Stomach (tissue), 9 donors: Measurements from ENCODE around the gene SNCA. TPM values are rescaled to one million over a fixed set of nuclear protein-coding genes. Genes with fewer than 3 reads are reported as not detected.

Source experiments
- DNase-seq, 2 donors: peaks; one replicate each; pipeline versions ENCODE4 v3.0.0 to v3.0.0-alpha.2; 2013 to 2019
- H3K27ac ChIP-seq, 5 donors: fragments of 200-600 bp in 4 of 5; sonication (generic) in 4 of 5; one replicate each; pipeline ENCODE4 v1.5.1; 2013 to 2019; ENCODE audit warnings: mild to moderate bottlenecking in 1 of 5, moderate library complexity in 1 of 5
- H3K27me3 ChIP-seq, 3 donors: fragments of 200-600 bp; sonication (generic); one replicate each; pipeline ENCODE4 v1.5.1; 2017 to 2019; ENCODE audit warnings: mixed run types in 1 of 3
- H3K36me3 ChIP-seq, 4 donors: fragments of 200-600 bp; sonication (generic); 1 replicate in 3 of 4; 2 replicates in 1 of 4; pipeline ENCODE4 v1.5.1; 2016 to 2019
- H3K4me1 ChIP-seq, 4 donors: fragments of 200-600 bp; sonication (generic); one replicate each; pipeline ENCODE4 v1.5.1; 2016 to 2019
- H3K4me3 ChIP-seq, 4 donors: fragments of 200-600 bp; sonication (generic) in 3 of 4; one replicate each; pipeline ENCODE4 v1.5.1; 2016 to 2019; ENCODE audit warnings: mild to moderate bottlenecking in 1 of 4
- H3K9me3 ChIP-seq, 4 donors: fragments of 200-600 bp; sonication (generic); one replicate each; pipeline ENCODE4 v1.5.1; 2016 to 2019
- EP300 ChIP-seq: sonication (generic); formaldehyde crosslinking; IDR thresholded peaks from one replicate; pipeline ENCODE4 v1.6.1; 2017; ENCODE audit warnings: antibody characterized with exemption
- POLR2A ChIP-seq, 4 donors: fragments of 450-650 bp; IDR thresholded peaks; one replicate each; pipeline ENCODE4 v1.6.1; 2016; ENCODE audit warnings: antibody characterized with exemption in 4 of 4, control low read depth in 2 of 4, mild to moderate bottlenecking in 1 of 4, moderate library complexity in 1 of 4
- POLR2AphosphoS5 ChIP-seq, 3 donors: sonication (generic); formaldehyde crosslinking; IDR thresholded peaks; one replicate each; pipeline ENCODE4 v1.6.1; 2016; ENCODE audit warnings: antibody characterized with exemption in 3 of 3
- WGBS, 5 donors: extraction: QIAGEN DNeasy Blood & Tissue Kit in 3 of 5; methylation state at CpG; one replicate each; pipeline versions ENCODE4 v1.1.5 to v1.1.7; 2013 to 2018; 5-methylcytosine and 5-hydroxymethylcytosine counted together
- intact Hi-C: fragments of 100-400 bp; cut with DNase I; formaldehyde crosslinking; loops from one replicate; pipeline ENCODE4 v1.15.1; 2023; ENCODE audit warnings: low total_unique reads
- polyA plus RNA-seq, 3 donors: library from polyadenylated mRNA; stranded (reverse); fragments of 200-250 nt; gene quantifications; one replicate each; pipeline ENCODE4 v1.2.3, GENCODE V29; 2013
- total RNA-seq, 5 donors: library from RNA; depleted of rRNA; stranded (reverse); fragments of >200 nt; gene quantifications; one replicate each; pipeline versions ENCODE4 v1.1.0 to v1.2.3, GENCODE V29; 2014 to 2016
- TF ChIP-seq, protein P1 (sequence below), 7 experiments: fragments of 450-650 bp in 4 of 7; fragments of 200-600 bp in 3 of 7; sonication (generic) in 3 of 7; IDR thresholded peaks; one replicate each; pipeline ENCODE4 v1.5.1; 2016 to 2019; ENCODE audit warnings: antibody characterized with exemption in 7 of 7, control low read depth in 2 of 7, mild to moderate bottlenecking in 1 of 7
- donor health status: healthy with polysubstance abuse.
- donor health status: Bipolar disorder and iron deficiency.
- donor health status: healthy.

Gene SNCA
- total and polyA plus RNA-seq, 8 donors: 0.58 to 152 (median 5.8) TPM; not detected in 2

DNA sequence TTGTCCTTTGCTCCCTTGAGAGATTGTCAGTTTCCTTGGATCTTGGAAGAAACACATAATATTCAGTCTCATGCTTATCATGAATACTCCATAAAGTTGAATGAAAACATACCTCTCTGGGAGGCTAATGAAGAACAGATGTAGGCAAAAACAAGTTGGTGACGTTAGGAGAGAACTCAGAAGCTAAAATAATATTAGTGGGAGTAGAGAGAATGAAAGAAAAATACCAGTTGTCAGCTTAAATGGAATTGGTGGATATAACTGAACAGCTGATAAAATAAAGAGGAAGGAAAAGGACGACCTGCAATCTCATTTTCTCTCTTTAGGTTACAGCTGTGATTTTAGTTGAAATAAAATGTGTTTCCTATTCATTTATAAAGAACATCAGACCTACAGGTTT, 124.8 kb downstream of the SNCA start:
- H3K27ac ChIP-seq: no peak overlapping the region
- no peaks in the 10 kb centered on the region for H3K9me3 ChIP-seq
- no peaks in the 10 kb centered on the region for H3K4me1 ChIP-seq
- WGBS, 5 donors: 42 to 56% (median 45%) methylated on average over 2 of the region's 2 CpGs
- no peaks in the 10 kb centered on the region for H3K27me3 ChIP-seq
- peak in 1 of 2 donors; percentile 7 for DNase-seq
- TF ChIP-seq, protein P1, sequence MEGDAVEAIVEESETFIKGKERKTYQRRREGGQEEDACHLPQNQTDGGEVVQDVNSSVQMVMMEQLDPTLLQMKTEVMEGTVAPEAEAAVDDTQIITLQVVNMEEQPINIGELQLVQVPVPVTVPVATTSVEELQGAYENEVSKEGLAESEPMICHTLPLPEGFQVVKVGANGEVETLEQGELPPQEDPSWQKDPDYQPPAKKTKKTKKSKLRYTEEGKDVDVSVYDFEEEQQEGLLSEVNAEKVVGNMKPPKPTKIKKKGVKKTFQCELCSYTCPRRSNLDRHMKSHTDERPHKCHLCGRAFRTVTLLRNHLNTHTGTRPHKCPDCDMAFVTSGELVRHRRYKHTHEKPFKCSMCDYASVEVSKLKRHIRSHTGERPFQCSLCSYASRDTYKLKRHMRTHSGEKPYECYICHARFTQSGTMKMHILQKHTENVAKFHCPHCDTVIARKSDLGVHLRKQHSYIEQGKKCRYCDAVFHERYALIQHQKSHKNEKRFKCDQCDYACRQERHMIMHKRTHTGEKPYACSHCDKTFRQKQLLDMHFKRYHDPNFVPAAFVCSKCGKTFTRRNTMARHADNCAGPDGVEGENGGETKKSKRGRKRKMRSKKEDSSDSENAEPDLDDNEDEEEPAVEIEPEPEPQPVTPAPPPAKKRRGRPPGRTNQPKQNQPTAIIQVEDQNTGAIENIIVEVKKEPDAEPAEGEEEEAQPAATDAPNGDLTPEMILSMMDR (IDR thresholded peaks at IDR 0.05): no peak
- TF ChIP-seq EP300: no peak
- intact Hi-C loops: no loop called here
- no peak overlapping the region for H3K4me3 ChIP-seq
- no peaks in the 10 kb centered on the region for H3K36me3 ChIP-seq

DNA sequence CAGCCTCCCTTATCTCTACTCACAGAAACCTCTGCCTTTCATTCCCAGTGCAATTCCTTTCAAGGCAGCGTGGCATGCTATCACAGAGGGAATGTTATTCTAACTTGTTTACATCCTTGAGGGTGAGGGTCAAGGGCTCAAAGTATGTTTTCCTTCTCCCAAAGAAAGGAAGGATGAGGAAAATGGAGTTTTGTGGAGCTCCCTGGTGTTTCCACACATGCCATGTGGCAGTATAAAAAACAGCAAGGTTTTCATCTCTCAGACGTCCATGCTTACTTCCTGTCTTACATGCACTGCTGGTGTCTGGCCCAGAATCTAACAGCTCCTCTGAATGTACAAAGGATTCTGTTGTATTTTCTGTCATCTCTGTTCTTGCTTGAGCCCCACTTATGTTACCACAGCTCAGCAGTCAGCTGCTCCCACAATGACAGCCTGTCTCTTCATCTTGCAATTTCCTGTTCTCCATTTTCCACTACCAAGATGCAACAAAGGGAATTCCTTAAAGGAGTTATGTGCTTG, 128.0 kb downstream of the SNCA start:
- H3K4me1 ChIP-seq: no peaks in the 10 kb centered on the region
- intact Hi-C loops: no loop called here
- WGBS, 5 donors: 15 to 24% (median 17%) methylated on average over 2 of the region's 2 CpGs
- no peak overlapping the region for H3K27ac ChIP-seq
- H3K9me3 ChIP-seq: no peaks in the 10 kb centered on the region
- DNase-seq: peak in 1 of 2 donors; percentile 52
- no peaks in the 10 kb centered on the region for H3K36me3 ChIP-seq
- no peak for TF ChIP-seq POLR2A (IDR thresholded peaks at IDR 0.05)
- TF ChIP-seq, protein P1 (IDR thresholded peaks at IDR 0.05): no peak
- no peak for TF ChIP-seq POLR2AphosphoS5 (IDR thresholded peaks at IDR 0.05)
- no peak for TF ChIP-seq EP300
- H3K27me3 ChIP-seq: no peaks in the 10 kb centered on the region
- H3K4me3 ChIP-seq: no peak overlapping the region

DNA sequence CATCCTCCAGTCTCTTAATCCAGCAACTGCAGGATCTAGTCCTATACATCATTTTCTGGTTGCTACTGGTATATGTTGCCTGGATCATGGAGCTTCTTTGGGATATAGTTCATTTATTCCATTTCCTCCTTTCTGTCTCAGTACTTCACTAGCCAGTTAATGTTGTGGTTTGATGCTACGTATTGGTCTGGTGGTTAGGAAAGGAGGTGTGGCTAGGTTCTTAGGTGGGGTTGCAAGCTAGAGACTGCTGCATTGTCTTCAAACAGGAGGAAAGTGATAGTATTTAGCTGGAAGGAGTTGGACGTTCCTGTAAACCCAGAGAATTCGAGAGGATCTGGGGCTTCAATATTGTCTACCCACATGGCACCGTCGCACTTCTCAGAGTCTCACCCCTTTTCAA, 129.5 kb downstream of the SNCA start:
- no peak overlapping the region for H3K4me3 ChIP-seq
- no peaks in the 10 kb centered on the region for H3K4me1 ChIP-seq
- H3K36me3 ChIP-seq: no peaks in the 10 kb centered on the region
- no peaks in the 10 kb centered on the region for H3K9me3 ChIP-seq
- intact Hi-C loops: no loop called here
- H3K27ac ChIP-seq: no peak overlapping the region
- DNase-seq: no peak
- WGBS, 5 donors: 82 to 91% (median 89%) methylated on average over 5 of the region's 5 CpGs
- TF ChIP-seq, protein P1 (IDR thresholded peaks at IDR 0.05): no peak
- no peak for TF ChIP-seq EP300
- no peak for TF ChIP-seq POLR2A (IDR thresholded peaks at IDR 0.05)
- TF ChIP-seq POLR2AphosphoS5 (IDR thresholded peaks at IDR 0.05): no peak
- no peaks in the 10 kb centered on the region for H3K27me3 ChIP-seq

DNA sequence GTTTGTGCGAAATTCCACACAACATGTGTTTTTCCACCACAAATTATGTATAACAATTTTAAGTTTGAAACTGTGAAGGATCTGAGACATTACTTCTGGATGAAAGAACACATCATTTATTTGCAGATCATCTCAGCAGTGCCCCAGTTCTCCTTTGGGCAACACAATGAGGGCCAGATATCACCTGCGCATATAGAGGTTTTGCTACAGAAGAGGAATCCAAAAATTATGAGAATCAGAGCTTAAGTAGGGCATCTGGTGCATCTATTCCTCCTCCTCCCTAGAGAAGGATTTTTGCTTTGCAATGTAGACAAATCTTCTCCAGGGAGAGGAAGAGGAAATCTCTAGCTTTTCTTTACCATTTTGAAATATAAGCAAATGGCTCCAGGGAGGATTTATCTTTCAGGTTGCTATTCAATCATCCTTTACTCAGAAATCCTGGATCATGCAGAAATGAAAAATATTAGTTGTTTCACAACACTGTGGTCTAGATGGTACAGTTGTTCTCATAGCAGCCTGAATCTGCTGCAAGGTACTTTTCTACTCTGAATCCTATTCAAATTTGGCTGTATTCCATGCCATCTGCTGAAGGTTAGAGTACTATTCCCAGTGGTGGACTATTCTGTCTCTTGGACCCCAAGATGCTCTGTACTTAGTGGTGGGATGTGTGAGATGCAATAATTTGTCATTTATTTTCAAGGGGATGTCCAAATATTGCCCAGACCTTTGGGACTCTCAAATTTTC, 132.1 kb downstream of the SNCA start:
- no peaks in the 10 kb centered on the region for H3K9me3 ChIP-seq
- no peaks in the 10 kb centered on the region for H3K36me3 ChIP-seq
- 87 to 95% (median 90%) methylated on average over 2 of the region's 2 CpGs for WGBS, 5 donors
- no peak overlapping the region for H3K4me3 ChIP-seq
- no peaks in the 10 kb centered on the region for H3K4me1 ChIP-seq
- TF ChIP-seq EP300 (no peak), POLR2AphosphoS5 (IDR thresholded peaks at IDR 0.05) (no peak), POLR2A (IDR thresholded peaks at IDR 0.05) (no peak)
- TF ChIP-seq, protein P1 (IDR thresholded peaks at IDR 0.05): no peak
- H3K27me3 ChIP-seq: no peaks in the 10 kb centered on the region
- DNase-seq: no peak
- no peak overlapping the region for H3K27ac ChIP-seq
- intact Hi-C loops: no loop called here
